Raji (cell line): ENCODE results near the gene TMPRSS6.

Experiments
- POLR2A ChIP-seq: IDR thresholded peaks from 2 replicates; pipeline ENCODE4 v1.6.1; 2011; ENCODE audit warnings: low read depth, low read length, control low read depth; ENCODE audit not compliant: insufficient read depth

The TMPRSS6 gene

DNA sequence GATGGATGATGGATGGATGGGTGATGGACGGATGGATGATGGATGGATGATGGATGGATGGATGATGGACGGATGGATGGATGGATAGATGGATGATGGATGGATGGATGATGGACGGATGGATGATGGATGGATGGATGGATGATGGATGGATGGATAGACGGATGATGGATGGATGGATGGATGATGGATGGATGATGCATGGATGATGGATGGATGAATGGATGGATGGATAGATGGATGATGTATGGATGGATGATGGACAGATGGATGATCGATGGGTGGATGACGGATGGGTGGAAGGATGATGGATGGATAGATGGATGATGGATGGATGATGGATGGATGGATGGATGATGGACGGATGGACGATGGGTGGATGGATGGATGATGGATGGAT, 36.8 kb downstream of the TMPRSS6 start:
- TF ChIP-seq POLR2A = no peak

DNA sequence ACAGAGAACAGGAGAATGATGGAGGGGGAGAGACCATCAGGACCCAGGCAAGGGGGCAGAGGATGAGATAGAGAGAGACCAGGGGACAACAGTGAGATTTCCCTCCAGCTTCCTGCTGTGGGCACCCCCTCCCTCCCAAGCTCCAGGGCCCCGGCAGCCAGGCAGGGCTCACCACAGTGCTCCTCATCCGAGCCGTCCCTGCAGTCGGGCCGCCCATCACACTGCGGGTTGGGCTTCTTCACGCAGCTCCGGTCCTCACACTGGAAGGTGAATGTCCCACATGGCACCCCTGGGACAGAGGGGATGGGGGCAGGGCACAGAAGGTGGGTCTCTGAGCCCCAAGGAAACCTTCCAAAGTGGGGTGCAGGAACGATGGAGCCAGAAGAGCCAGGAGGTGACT, 38.8 kb downstream of the TMPRSS6 start:
- no peak for TF ChIP-seq POLR2A

DNA sequence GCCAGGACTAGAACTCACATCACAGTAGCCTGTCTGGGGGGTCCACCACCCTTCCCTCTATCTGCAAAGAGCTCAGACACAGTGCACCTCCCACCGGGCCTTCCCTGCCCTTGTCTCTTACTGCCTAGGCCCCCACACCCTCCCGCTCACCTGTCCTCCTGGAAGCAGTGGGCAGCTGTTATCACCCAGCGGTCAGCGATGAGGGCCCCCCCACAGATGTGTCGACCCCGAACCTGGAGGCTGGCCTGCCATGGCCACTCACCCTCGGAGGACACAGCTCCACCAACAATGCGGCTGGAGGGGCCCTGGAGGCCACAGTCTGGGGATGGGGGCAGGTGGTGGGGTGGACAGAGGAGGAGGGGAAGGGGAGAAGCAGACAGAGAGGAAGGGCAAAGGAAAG, 39.2 kb downstream of the TMPRSS6 start:
- TF ChIP-seq POLR2A = no peak

DNA sequence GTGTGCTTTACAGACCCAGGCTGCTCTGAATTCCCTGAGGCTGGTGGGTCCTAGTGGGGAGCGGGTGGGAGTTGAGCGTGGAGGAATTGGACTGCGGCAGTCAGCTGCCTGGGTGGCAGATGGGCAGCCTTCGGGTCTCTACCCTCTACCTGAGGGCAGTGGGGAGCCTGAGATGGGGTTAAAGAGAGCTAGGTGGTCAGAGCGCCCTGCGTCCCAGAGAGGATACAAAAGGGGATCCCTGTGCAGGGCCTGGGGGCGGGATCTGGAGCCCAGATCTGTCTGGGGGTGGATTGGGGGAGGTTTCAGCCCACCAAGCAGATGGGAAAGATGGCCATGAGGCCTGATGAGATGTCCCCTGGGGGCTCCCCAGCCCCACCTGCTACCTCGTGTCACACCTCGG, 39.8 kb downstream of the TMPRSS6 start:
- no peak for TF ChIP-seq POLR2A

GRCh38 chr22:37069319-37069718, 40.2 kb downstream of the TMPRSS6 start:
- TF ChIP-seq POLR2A = no peak

GRCh38 chr22:37068859-37069258, 40.7 kb downstream of the TMPRSS6 start:
- no peak for TF ChIP-seq POLR2A

DNA sequence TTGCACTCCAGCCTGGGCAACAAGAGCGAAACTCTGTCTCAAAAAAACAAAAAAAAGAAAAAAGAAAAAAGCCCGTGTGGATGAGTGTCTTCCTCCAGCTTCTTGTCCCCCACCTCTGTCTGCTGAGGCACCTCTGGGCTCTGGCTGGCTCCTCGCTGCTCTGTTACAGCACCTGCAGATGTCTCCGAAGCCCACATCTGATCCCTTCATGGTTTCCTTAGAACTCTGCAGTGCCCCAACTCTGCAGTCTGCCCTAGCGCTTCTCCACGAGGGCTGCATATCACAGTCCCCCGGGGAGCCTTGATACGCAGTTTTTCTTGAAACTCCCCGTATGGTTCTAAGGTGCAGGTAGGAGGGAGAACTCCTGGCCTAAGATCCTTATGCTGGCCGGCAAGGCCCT, 42.1 kb downstream of the TMPRSS6 start:
- no peak for TF ChIP-seq POLR2A

- no peak for TF ChIP-seq POLR2A
These were observed 43.6 kb downstream of the TMPRSS6 start for GRCh38 chr22:37065961-37066360.

GRCh38 chr22:37065180-37065579, 44.3 kb downstream of the TMPRSS6 start:
- no peak for TF ChIP-seq POLR2A

GRCh38 chr22:37064553-37064952, 45.0 kb downstream of the TMPRSS6 start:
- TF ChIP-seq POLR2A = no peak

DNA sequence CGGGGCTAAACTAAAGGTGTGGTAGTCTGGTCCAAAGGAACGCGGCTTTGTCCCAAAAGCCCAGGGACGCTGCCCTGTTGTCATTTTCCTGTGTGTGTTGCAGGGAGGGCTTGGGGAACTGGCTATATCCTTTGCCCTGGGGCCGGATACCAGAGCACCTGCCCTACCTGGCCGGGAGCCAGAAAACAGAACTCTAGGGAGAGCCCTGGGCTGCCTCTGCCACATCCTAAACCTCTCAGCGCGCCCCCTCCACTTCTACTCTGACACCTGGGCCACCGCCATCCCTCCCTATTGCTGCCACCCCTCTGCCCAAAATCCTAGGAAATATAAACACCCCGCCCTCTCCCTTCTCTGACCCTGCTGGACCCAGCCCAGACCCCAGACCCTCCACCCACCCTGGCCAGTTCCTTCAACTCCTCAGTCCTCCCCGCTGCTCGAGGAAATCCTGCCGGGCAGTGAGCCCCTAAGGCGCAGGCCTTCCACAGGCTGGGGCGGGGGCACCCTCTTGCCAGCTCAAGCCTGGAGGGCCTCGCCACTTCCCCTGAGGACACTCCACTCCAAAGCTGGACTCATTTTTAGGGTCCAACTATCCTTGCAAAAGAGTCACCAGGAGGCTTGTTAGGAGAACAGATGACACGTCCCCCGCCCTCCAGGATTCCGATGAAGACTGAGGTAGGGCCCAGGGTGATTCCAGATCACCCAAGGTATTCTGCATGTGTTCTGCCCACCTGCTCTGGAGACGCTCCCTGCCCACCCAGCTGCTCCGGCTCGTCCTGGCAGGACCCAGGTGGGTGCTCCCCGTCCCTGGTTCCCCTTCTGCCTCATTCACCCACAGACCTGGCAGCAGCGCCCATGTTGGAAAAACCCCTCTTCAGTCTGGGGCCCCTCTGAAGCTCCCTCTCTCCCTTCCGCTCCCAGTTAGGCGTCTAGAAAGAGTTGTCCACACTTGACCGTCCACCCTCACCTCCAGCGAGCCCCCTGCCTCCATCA, 45.8 kb downstream of the TMPRSS6 start:
- no peak for TF ChIP-seq POLR2A

DNA sequence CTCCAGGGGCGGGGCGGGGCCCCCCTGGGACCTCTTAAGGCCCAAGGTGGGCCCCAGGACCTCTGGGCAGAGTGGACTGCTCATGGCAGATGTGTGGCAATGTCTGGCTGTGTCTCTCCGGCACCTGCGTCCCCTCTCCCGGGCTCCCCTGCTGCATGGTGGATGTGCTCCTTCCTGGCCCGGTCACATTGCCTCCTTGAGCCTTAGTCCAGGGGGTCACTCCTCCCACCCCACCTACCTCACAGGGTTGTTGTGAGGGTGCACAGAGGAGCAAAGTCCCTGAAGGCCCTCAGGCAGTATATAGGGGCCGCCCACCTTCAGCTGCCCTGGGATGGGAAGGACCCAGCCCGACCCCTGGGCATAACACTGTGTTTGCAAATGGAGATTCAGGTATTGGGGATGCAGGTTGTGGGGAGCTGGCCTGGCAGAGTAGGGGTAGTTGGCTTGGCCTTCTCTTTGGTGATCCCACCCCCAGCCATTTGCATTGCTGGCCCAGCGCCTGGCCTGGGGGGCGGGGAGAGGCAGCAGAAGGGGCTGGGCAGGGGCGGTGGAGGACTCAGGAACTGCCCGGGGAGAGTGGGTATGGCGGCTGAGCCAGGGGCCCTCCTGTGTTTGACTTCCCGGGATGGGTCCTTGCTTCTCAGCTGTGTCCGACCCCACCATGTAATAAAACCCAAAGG, 46.7 kb downstream of the TMPRSS6 start:
- TF ChIP-seq POLR2A = no peak

GRCh38 chr22:37062376-37062675, 47.2 kb downstream of the TMPRSS6 start:
- TF ChIP-seq POLR2A = no peak

GRCh38 chr22:37061611-37062375, 47.7 kb downstream of the TMPRSS6 start:
- TF ChIP-seq POLR2A = no peak

DNA sequence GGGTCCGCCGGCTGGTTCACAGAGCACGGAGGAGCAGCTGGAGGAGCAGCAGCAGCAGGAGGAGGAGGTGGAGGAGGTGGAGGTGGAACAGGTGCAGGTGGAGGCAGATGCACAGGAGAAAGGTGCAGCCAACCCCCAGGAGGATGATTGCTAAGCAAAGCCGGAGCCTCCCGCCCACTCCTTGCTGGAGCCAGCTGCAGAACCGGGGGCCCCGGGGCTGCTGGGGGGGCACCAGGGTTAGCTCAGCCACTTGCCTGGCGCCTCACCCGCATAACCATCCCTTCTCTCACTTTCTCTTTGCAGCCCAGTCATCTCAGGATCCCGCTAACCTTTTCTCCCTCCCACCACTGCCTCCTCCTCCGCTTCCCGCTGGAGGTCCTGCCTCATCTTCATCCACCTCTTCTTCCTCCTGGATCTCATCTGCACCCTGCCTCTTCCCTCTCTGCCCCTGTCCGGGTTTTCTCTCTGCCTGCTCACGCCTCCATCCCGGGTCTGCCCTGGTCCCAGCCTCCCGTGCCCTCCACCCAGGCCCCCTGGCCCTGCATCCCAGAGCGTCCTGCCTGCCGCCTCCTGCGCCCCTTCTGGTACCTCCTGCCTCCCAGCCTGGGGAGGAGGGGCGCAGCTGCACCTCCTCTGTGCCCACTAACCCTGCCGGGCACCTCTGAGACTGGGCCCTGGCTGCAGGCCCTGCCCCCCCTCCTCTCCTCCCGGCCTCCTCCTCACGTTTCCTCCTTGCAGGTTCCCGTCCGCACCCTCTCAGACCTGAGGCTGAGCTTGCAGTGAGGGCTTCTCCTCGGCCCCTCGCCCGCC, 48.5 kb downstream of the TMPRSS6 start:
- no peak for TF ChIP-seq POLR2A
